HG03159 (cell line): Measurements from ENCODE around the gene FUNDC2.

Experiments used
- ATAC-seq: cut with Tn5 transposase; IDR thresholded peaks from one replicate; pipeline ENCODE4 v1.9.1; 2021; ENCODE audit warnings: mild to moderate bottlenecking, moderate library complexity; ENCODE audit not compliant: unreplicated experiment

The FUNDC2 gene

GRCh38 chrX:155069414-155069813 lies 42.8 kb downstream of the FUNDC2 start:
- no peak for ATAC-seq

- no peak for ATAC-seq
Observed at GRCh38 chrX:155070038-155070437, 43.4 kb downstream of the FUNDC2 start.

GRCh38 chrX:155070663-155070974 lies 44.0 kb downstream of the FUNDC2 start:
- peak; percentile 24 for ATAC-seq

GRCh38 chrX:155070975-155071693 lies 44.5 kb downstream of the FUNDC2 start, which contains the start of the genes BRCC3, CMC4 and MTCP1:
Gene BRCC3, plus strand, starts transcription at chrX:155071508. Its CDS starts 20 bp downstream, at chrX:155071528.
Gene CMC4, minus strand, starts transcription at chrX:155071136. Its CDS starts 7,113 bp downstream, at chrX:155064023.
Gene MTCP1, minus strand, starts transcription at chrX:155071136. Its CDS starts 5,126 bp downstream, at chrX:155066010.
- ATAC-seq: peak; percentile 85

- ATAC-seq: peak; percentile 19
Observed at GRCh38 chrX:155071694-155072280, 45.1 kb downstream of the FUNDC2 start.

GRCh38 chrX:155086202-155086840 lies 59.7 kb downstream of the FUNDC2 start:
- ATAC-seq: peak; percentile 48

GRCh38 chrX:155086961-155087735 lies 60.5 kb downstream of the FUNDC2 start:
- ATAC-seq: no peak

GRCh38 chrX:155094468-155095061 lies 67.9 kb downstream of the FUNDC2 start:
- ATAC-seq: peak; percentile 91

- ATAC-seq: no peak
Observed at GRCh38 chrX:155105919-155106318, 79.3 kb downstream of the FUNDC2 start.

- ATAC-seq: no peak
Observed at GRCh38 chrX:155108427-155108826, 81.8 kb downstream of the FUNDC2 start.
